Smooth muscle cell (in vitro differentiated cells): Measurements from ENCODE around the gene PVALEF. TPM values are rescaled to one million over a fixed set of nuclear protein-coding genes. Genes with fewer than 3 reads are reported as not detected.
"Not testable (repeated sequence)": the region's sequence is repeated elsewhere in the genome, so short reads cannot be mapped to it uniquely, and the experiment has no call there.

Source experiments
- DNase-seq: peaks from one replicate; lab custom pipeline; 2025; ENCODE audit not compliant: unreplicated experiment; lab: John Stamatoyannopoulos, UW
- H2AFZ ChIP-seq: fragments of 200-600 bp; sonication (generic); 2 replicates; pipeline ENCODE4 v1.6.0; 2016; ENCODE audit warnings: antibody characterized with exemption, low read depth, mild to moderate bottlenecking
- H3F3A ChIP-seq: fragments of 200-600 bp; sonication (generic); 2 replicates; pipeline ENCODE4 v1.6.0; 2017; ENCODE audit warnings: antibody characterized with exemption, low read depth
- H3K27ac ChIP-seq: fragments of 200-600 bp; sonication (generic); 2 replicates; pipeline ENCODE4 v1.5.1; 2016; ENCODE audit warnings: low read depth, mild to moderate bottlenecking
- H3K27me3 ChIP-seq: fragments of 200-600 bp; sonication (generic); 2 replicates; pipeline ENCODE4 v1.6.1; 2016; ENCODE audit warnings: low read depth, mild to moderate bottlenecking
- H3K36me3 ChIP-seq: fragments of 200-600 bp; sonication (generic); 2 replicates; pipeline ENCODE4 v1.5.1; 2016; ENCODE audit warnings: low read depth
- H3K4me1 ChIP-seq: fragments of 200-600 bp; sonication (generic); 2 replicates; pipeline ENCODE4 v1.5.1; 2016; ENCODE audit warnings: low read depth
- H3K4me2 ChIP-seq: fragments of 200-600 bp; sonication (generic); 2 replicates; pipeline ENCODE4 v1.6.0; 2016; ENCODE audit warnings: mild to moderate bottlenecking
- H3K4me3 ChIP-seq: fragments of 200-600 bp; sonication (generic); 2 replicates; pipeline ENCODE4 v1.5.1; 2016; ENCODE audit warnings: mild to moderate bottlenecking
- H3K79me2 ChIP-seq: fragments of 200-600 bp; sonication (generic); 2 replicates; pipeline ENCODE4 v1.6.0; 2016; ENCODE audit warnings: low read depth, mild to moderate bottlenecking
- H3K9ac ChIP-seq: fragments of 200-600 bp; sonication (generic); 2 replicates; pipeline ENCODE4 v1.6.0; 2016; ENCODE audit warnings: low read depth
- H3K9me3 ChIP-seq: fragments of 200-600 bp; sonication (generic); replicated peaks from 2 replicates; pipeline ENCODE4 v1.5.1; 2016; ENCODE audit warnings: low read depth
- H4K20me1 ChIP-seq: fragments of 200-600 bp; sonication (generic); 2 replicates; pipeline ENCODE4 v1.6.0; 2016; ENCODE audit warnings: low read depth
- WGBS: methylation state at CpG from one replicate; pipeline ENCODE4 v1.1.7; 2016; ENCODE audit warnings: low lambda C conversion rate; 5-methylcytosine and 5-hydroxymethylcytosine counted together
- polyA plus RNA-seq: library from polyadenylated mRNA; unstranded; fragments of >200 nt; fragmentation: Nextera tagmentation; extraction: Ambion mirVana; gene quantifications from 2 replicates; pipeline ENCODE4 v1.2.1, GENCODE V29; 2016
- total RNA-seq: library from RNA; depleted of rRNA; stranded (reverse); fragments of >200 nt; gene quantifications from 2 replicates; pipeline ENCODE4 v1.2.3, GENCODE V29; 2014
- TF ChIP-seq, protein P1 (sequence below): fragments of 200-600 bp; sonication (generic); IDR thresholded peaks from 2 replicates; pipeline ENCODE4 v1.5.1; 2017; ENCODE audit warnings: borderline replicate concordance, mild to moderate bottlenecking, antibody characterized with exemption; ENCODE audit not compliant: insufficient read depth, poor library complexity, severe bottlenecking

PVALEF gene
- total and polyA plus RNA-seq, 2 experiments from 2014 or later: not detected

DNA sequence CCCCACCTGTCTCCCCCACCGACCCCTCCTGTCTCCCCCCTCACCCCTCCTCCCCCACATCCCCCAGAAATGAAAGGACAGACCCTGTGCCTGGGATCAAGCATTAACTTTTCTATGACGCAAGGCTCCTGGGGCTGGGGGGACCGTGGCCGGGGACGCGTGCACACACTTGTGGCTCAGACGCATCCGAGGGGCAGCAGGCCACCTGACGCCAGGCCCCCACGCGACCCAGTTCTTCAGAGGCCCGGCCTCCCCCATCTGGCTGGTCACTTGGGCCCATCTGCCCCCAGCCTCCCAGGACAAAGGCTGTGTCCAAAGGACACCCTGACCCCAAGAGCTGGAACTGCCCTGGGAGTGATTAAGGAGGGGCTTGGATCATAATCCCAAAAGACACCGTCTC, 14.0 kb upstream of the PVALEF start:
- Histone ChIP-seq H3F3A (no peaks in the 10 kb centered on the region), H3K27me3 (no peaks in the 10 kb centered on the region), H3K4me3 (no peak overlapping the region), H3K4me1 (no peaks in the 10 kb centered on the region), H4K20me1 (no peaks in the 10 kb centered on the region), H3K9me3 (no peaks in the 10 kb centered on the region), H3K27ac (no peak overlapping the region), H3K36me3 (no peaks in the 10 kb centered on the region), H3K9ac (no peak overlapping the region), H3K4me2 (no peak overlapping the region), H2AFZ (no peak overlapping the region), H3K79me2 (no peaks in the 10 kb centered on the region)
- DNase-seq: no peak
- WGBS: 87% methylated on average over 12 of the region's 13 CpGs
- TF ChIP-seq, protein P1, sequence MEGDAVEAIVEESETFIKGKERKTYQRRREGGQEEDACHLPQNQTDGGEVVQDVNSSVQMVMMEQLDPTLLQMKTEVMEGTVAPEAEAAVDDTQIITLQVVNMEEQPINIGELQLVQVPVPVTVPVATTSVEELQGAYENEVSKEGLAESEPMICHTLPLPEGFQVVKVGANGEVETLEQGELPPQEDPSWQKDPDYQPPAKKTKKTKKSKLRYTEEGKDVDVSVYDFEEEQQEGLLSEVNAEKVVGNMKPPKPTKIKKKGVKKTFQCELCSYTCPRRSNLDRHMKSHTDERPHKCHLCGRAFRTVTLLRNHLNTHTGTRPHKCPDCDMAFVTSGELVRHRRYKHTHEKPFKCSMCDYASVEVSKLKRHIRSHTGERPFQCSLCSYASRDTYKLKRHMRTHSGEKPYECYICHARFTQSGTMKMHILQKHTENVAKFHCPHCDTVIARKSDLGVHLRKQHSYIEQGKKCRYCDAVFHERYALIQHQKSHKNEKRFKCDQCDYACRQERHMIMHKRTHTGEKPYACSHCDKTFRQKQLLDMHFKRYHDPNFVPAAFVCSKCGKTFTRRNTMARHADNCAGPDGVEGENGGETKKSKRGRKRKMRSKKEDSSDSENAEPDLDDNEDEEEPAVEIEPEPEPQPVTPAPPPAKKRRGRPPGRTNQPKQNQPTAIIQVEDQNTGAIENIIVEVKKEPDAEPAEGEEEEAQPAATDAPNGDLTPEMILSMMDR: no peak

DNA sequence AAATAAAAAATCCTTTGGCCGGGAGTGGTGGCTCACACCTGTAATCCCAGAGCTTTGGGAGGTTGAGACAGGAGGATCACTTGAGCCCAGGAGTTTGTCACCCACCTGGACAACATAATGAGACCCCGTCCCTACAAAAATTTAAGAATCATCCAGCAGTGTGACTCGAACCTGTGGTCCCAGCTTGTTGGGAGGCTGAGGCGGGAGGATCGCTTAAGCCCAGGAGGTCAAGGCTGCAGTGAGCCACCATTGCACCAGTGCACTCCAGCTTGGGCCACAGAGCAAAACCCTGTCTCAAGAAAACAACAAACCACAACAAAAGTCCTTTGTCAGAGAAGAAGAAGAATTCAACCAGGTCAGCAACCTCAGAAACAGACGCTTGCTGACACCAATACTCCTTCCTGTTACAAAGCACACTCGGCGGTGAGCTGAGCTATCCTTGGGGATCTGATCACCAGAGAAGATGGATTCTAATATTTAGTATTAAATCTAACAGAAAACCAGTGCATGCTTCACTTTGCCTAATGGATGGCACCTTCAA, 12.9 kb upstream of the PVALEF start:
- TF ChIP-seq, protein P1: no peak
- Histone ChIP-seq H3K9ac (no peak overlapping the region), H3K4me2 (no peak overlapping the region), H2AFZ (no peak overlapping the region), H3K79me2 (no peaks in the 10 kb centered on the region), H3K36me3 (no peaks in the 10 kb centered on the region), H3F3A (no peaks in the 10 kb centered on the region), H3K27me3 (no peaks in the 10 kb centered on the region), H3K4me1 (no peaks in the 10 kb centered on the region), H4K20me1 (no peaks in the 10 kb centered on the region), H3K27ac (no peak overlapping the region), H3K4me3 (no peak overlapping the region), H3K9me3 (no peaks in the 10 kb centered on the region)
- DNase-seq: no peak
- 85% methylated on average over 8 of the region's 8 CpGs for WGBS

DNA sequence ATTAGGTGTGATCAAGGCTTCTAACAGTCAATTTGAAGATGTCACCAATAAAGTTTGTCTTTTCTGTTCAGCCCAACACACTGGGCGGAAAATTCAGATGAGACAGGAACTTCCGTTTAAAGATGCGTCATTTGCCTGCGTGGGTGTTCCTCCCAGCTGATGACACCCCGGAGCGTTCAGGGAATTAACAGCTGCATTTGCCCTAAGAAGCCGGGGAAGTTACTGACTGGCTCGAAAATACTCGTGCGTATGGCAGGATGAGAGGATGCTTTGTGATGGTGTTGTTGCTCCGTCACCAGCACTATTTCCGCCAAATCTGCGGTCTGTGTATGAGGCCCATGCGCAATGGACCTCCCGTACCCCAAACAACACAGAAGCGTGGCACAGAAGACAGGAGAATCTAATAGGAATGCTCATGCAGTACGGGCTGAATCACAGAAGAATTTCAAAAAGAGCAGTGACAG, 11.9 kb upstream of the PVALEF start:
- H3K36me3 ChIP-seq: no peaks in the 10 kb centered on the region
- no peaks in the 10 kb centered on the region for H3K79me2 ChIP-seq
- H3K27ac ChIP-seq: no peak overlapping the region
- H4K20me1 ChIP-seq: no peaks in the 10 kb centered on the region
- no peaks in the 10 kb centered on the region for H3K4me1 ChIP-seq
- 74% methylated on average over 17 of the region's 17 CpGs for WGBS
- H3K4me2 ChIP-seq: no peak overlapping the region
- no peak overlapping the region for H2AFZ ChIP-seq
- no peak for DNase-seq
- H3K4me3 ChIP-seq: no peak overlapping the region
- no peaks in the 10 kb centered on the region for H3F3A ChIP-seq
- no peaks in the 10 kb centered on the region for H3K9me3 ChIP-seq
- TF ChIP-seq, protein P1: no peak
- H3K27me3 ChIP-seq: no peaks in the 10 kb centered on the region
- no peak overlapping the region for H3K9ac ChIP-seq

DNA sequence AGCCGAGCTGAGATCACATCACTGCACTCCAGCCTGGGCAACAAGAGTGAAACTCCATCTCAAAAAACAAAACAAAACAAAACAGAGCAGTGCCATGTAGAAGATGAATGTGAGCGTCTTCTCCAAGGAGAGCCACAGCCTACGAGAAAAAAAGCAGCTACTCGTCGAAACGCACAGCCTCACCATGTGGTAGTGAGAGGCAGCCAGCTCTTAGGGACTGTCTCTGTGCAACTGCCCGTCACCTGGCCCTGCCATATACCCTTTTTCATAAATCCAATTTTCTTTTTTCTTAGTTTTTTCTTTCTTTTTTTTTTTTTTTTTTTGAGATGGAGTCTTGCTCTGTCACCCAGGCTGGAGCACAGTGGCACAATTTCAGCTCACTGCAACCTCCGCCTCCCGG, 11.3 kb upstream of the PVALEF start:
- not testable (repeated sequence) for H3K4me2 ChIP-seq, H4K20me1 ChIP-seq, H3F3A ChIP-seq, H3K4me1 ChIP-seq, H3K9me3 ChIP-seq, H3K9ac ChIP-seq, H3K36me3 ChIP-seq, H2AFZ ChIP-seq, H3K4me3 ChIP-seq, H3K27ac ChIP-seq, DNase-seq, H3K27me3 ChIP-seq, H3K79me2 ChIP-seq
- WGBS: 89% methylated on average over 9 of the region's 9 CpGs
